Endodermal cell (in vitro differentiated cells): ENCODE data around the gene BBX. TPM values are rescaled to one million over a fixed set of nuclear protein-coding genes. Genes with fewer than 3 reads are reported as not detected.

Experiments used
- DNase-seq: peaks from one replicate; pipeline ENCODE4 v3.0.0-alpha.2; 2017
- H3K27ac ChIP-seq: 2 replicates; pipeline ENCODE4 v1.5.1; 2013; ENCODE audit warnings: mild to moderate bottlenecking, low read depth, low read length, moderate library complexity
- H3K27me3 ChIP-seq: 2 replicates; pipeline ENCODE4 v1.6.1; 2013; ENCODE audit warnings: mild to moderate bottlenecking, low read length, moderate library complexity; ENCODE audit not compliant: insufficient read depth, control insufficient read depth, poor library complexity, severe bottlenecking
- H3K36me3 ChIP-seq: 2 replicates; pipeline ENCODE4 v1.7.0; 2013; ENCODE audit warnings: mild to moderate bottlenecking, low read length, moderate library complexity; ENCODE audit not compliant: control insufficient read depth, insufficient read depth
- H3K4me1 ChIP-seq: one replicate; pipeline ENCODE4 v1.7.0; 2013; ENCODE audit warnings: low read length; ENCODE audit not compliant: control insufficient read depth, insufficient read depth
- H3K4me3 ChIP-seq: 2 replicates; pipeline ENCODE4 v1.5.1; 2013; ENCODE audit warnings: mild to moderate bottlenecking, low read length, moderate library complexity
- H3K9ac ChIP-seq: 2 replicates; pipeline ENCODE4 v1.6.1; 2013; ENCODE audit warnings: mild to moderate bottlenecking, low read length, moderate library complexity; ENCODE audit not compliant: poor library complexity, severe bottlenecking; ENCODE audit errors: extremely low read depth
- H3K9me3 ChIP-seq: 2 replicates; pipeline ENCODE4 v1.6.1; 2013; ENCODE audit warnings: mild to moderate bottlenecking, low read length, moderate library complexity; ENCODE audit not compliant: control insufficient read depth
- H3K27ac Mint-ChIP-seq: 2 replicates; pipeline ENCODE4 v1.8.0; 2020; ENCODE audit warnings: mixed read lengths
- H3K27me3 Mint-ChIP-seq: 2 replicates; pipeline ENCODE4 v1.8.0; 2021; ENCODE audit warnings: mild to moderate bottlenecking, mixed read lengths; ENCODE audit not compliant: insufficient read depth
- H3K36me3 Mint-ChIP-seq: 2 replicates; pipeline ENCODE4 v1.8.0; 2020; ENCODE audit warnings: low read depth, mixed read lengths
- H3K4me1 Mint-ChIP-seq: 2 replicates; pipeline ENCODE4 v1.8.0; 2020; ENCODE audit warnings: mixed read lengths
- H3K4me3 Mint-ChIP-seq: 2 replicates; pipeline ENCODE4 v1.8.0; 2020; ENCODE audit warnings: mild to moderate bottlenecking, moderate library complexity, mixed read lengths
- H3K9me3 Mint-ChIP-seq: 2 replicates; pipeline ENCODE4 v1.8.0; 2020; ENCODE audit warnings: mild to moderate bottlenecking, mixed read lengths
- WGBS, 2 experiments: methylation state at CpG; one replicate each; pipeline versions ENCODE4 v1.1.5 to v1.1.7; 2013; ENCODE audit warnings: missing lambda C conversion rate in 2 of 2, mixed read lengths in 1 of 2; ENCODE audit not compliant: insufficient coverage in 1 of 2, insufficient read length in 1 of 2; 5-methylcytosine and 5-hydroxymethylcytosine counted together
- total RNA-seq, 2 donors: library from RNA; stranded (reverse); fragmentation: NEBNext Ultra II Directional in 1 of 2; extraction: Animal tissue kit (Norgen Biotek cat#: 25700) in 1 of 2; gene quantifications; 2 replicates in 1 of 2; 3 replicates in 1 of 2; pipeline ENCODE4 v1.2.1, GENCODE V29; 2021
- TF ChIP-seq, protein P1 (sequence below): fragments of 200-600 bp; sonication (generic); conservative IDR thresholded peaks from 2 replicates; pipeline ENCODE4 v1.5.0; 2021; ENCODE audit warnings: antibody characterized with exemption, mild to moderate bottlenecking

Gene BBX
- total RNA-seq, 2 donors from 2014 or later: 34.2 to 41.2 TPM

DNA sequence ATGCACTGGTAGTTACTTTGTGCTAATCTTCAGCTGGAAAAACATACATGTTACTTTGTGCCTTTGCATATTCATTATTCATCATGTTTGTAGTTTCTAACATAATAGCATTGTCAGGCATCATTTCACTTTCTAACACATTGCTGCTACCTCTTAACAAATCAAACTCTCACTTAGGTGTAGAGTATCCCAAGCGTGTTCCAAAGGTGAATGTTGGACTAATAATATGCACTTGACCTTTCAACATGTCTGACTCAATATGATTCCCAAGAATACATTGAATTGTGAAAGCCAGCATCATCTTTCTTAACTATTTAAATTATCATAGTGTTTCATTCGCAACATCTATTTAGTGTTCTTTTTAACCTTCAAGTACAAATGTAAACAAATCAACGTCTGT, 211.6 kb downstream of the BBX start:
- Histone ChIP-seq H3K36me3 (peaks cover 18% of the 10 kb centered on the region), H3K27ac (no peak overlapping the region), H3K4me1 (no peaks in the 10 kb centered on the region), H3K9ac (no peak overlapping the region), H3K27me3 (no peaks in the 10 kb centered on the region), H3K9me3 (no peaks in the 10 kb centered on the region), H3K4me3 (no peak overlapping the region)
- no peak overlapping the region for H3K4me3 Mint-ChIP-seq
- WGBS, 2 experiments: 92 to 93% methylated on average over 3 of the region's 3 CpGs
- TF ChIP-seq, protein P1, sequence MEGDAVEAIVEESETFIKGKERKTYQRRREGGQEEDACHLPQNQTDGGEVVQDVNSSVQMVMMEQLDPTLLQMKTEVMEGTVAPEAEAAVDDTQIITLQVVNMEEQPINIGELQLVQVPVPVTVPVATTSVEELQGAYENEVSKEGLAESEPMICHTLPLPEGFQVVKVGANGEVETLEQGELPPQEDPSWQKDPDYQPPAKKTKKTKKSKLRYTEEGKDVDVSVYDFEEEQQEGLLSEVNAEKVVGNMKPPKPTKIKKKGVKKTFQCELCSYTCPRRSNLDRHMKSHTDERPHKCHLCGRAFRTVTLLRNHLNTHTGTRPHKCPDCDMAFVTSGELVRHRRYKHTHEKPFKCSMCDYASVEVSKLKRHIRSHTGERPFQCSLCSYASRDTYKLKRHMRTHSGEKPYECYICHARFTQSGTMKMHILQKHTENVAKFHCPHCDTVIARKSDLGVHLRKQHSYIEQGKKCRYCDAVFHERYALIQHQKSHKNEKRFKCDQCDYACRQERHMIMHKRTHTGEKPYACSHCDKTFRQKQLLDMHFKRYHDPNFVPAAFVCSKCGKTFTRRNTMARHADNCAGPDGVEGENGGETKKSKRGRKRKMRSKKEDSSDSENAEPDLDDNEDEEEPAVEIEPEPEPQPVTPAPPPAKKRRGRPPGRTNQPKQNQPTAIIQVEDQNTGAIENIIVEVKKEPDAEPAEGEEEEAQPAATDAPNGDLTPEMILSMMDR: no peak
- no peak for DNase-seq
- H3K27me3 Mint-ChIP-seq: no peaks in the 10 kb centered on the region
- H3K36me3 Mint-ChIP-seq: peaks cover 9% of the 10 kb centered on the region
- H3K27ac Mint-ChIP-seq: no peak overlapping the region
- no peaks in the 10 kb centered on the region for H3K9me3 Mint-ChIP-seq
- no peaks in the 10 kb centered on the region for H3K4me1 Mint-ChIP-seq

DNA sequence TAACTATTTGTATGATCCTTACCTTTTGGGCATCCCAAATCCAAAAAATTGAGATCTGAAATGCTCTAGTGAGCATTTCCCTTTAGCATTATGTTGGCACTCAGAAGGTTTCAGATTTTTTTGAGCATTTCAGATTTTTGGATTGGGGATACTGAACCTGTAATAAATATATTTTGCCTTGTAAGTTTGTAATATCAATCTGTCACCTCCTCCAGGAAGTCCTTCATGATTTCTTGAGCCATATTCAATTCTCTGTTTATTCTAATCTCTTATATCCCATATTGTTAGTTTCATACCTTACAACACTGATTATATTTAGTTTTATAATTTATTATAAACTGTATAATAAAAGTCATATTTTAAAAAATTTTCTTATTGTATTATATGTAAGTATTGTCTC, 215.2 kb downstream of the BBX start:
- Histone ChIP-seq H3K9ac (no peak overlapping the region), H3K4me3 (no peak overlapping the region), H3K4me1 (no peaks in the 10 kb centered on the region), H3K36me3 (peaks cover 9% of the 10 kb centered on the region), H3K27me3 (no peaks in the 10 kb centered on the region), H3K9me3 (no peaks in the 10 kb centered on the region), H3K27ac (no peak overlapping the region)
- no peak for DNase-seq
- Mint-ChIP-seq H3K27ac (no peak overlapping the region), H3K4me1 (peaks cover 13% of the 10 kb centered on the region), H3K27me3 (no peaks in the 10 kb centered on the region), H3K4me3 (no peak overlapping the region), H3K9me3 (no peaks in the 10 kb centered on the region), H3K36me3 (peaks cover 4% of the 10 kb centered on the region)
- TF ChIP-seq, protein P1: no peak

DNA sequence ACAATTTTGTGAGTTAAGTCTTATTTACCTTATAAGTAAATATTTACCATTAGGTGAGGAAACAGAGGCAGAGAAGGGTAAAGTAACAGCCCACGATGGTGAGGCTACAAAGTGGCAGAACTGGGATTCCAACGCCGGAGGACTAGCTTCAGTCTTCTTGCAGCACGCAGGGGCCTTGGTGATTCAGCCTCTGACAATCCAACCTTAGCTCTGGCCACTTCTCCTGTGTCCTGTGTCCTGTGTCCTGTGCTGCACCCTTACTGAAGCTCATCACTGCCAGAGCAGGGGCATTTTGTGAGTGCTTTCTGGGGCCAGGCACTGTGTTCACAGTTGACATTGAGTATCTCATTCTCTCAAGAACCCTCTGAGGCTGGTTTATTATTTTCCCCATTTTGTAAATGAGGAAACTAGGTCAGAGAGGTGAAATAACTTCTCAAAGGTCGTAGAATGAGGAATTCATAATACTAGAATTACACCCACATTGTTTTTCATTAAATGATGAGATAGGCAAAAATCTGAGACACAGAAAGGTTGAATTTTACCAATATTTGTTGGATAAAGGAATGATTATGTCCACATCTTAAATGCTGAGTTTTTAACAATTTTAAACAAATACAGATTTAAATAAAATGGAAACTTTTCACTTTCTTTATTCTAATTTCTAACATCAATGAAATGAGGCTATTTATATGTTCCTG, 215.9 kb downstream of the BBX start:
- H3K27ac Mint-ChIP-seq: no peak overlapping the region
- Histone ChIP-seq H3K4me1 (peaks cover 2% of the 10 kb centered on the region), H3K4me3 (no peak overlapping the region), H3K9ac (no peak overlapping the region), H3K36me3 (peaks cover 2% of the 10 kb centered on the region), H3K9me3 (no peaks in the 10 kb centered on the region), H3K27me3 (no peaks in the 10 kb centered on the region), H3K27ac (no peak overlapping the region)
- no peak for DNase-seq
- no peaks in the 10 kb centered on the region for H3K27me3 Mint-ChIP-seq
- H3K4me1 Mint-ChIP-seq: peaks cover 17% of the 10 kb centered on the region
- H3K36me3 Mint-ChIP-seq: peaks cover 2% of the 10 kb centered on the region
- 88 to 90% methylated on average over 3 to 5 of the region's 5 CpGs for whole genome bisulfite sequencing, 2 experiments
- H3K4me3 Mint-ChIP-seq: no peak overlapping the region
- no peaks in the 10 kb centered on the region for H3K9me3 Mint-ChIP-seq
- TF ChIP-seq, protein P1: no peak
